ENCODE results near the gene CLDN4.
"Not testable (repeated sequence)": the region's sequence is repeated elsewhere in the genome, so short reads cannot be mapped to it uniquely, and the experiment has no call there.

The CLDN4 gene

GRCh38 chr7:73845701-73846195, 15.0 kb downstream of the CLDN4 start:
- H3K4me1 Mint-ChIP-seq (ENCODE audit: low read depth): peaks cover 40% of the 10 kb centered on the region
- not testable (repeated sequence) for H3K27ac Mint-ChIP-seq; H3K36me3 Mint-ChIP-seq (ENCODE audit: low read depth); H3K4me3 Mint-ChIP-seq; H3K9me3 Mint-ChIP-seq; H3K27me3 Mint-ChIP-seq

DNA sequence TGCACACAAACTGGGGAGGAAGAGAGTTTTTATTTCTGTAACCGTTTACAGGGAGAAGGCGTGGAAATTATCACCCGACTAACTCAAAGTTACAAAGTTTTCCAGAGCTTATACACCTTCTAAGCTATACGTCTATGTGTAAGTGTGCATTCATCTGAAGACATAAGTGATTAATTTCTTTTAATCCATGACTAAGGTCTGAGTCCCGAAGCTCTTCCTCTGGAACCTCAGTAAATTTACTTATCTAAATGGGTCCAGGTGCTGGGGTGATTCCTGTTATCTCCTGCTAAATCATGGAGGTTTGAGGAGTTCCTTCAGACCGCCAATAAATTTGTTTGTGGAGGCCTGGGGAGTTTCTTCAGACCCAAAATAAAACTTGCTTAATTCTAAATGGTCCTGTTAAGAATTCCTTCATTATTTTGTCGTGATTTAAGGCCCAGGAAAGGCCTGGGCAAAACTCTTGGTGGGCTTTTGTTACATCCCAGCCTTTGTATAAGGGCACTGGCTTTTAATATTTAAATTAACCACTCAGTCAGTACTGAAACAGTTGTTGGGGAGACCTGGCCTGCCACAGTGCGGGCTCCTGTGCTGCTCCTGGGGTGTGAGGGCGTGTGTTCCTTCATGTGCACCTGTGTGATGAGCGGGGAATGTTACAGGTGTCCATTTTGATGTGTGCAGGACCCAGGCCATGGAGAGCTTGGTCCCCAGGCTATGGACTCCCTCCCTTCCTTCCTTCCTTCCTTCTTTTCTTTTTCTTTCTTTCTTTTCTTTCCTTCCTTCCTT, 17.3 kb downstream of the CLDN4 start:
- Mint-ChIP-seq H3K27me3 (no peaks in the 10 kb centered on the region), H3K36me3 (ENCODE audit: low read depth) (no peaks in the 10 kb centered on the region), H3K4me3 (no peak overlapping the region), H3K4me1 (ENCODE audit: low read depth) (peaks cover 53% of the 10 kb centered on the region), H3K9me3 (no peaks in the 10 kb centered on the region), H3K27ac (no peak overlapping the region)

GRCh38 chr7:73850781-73851207, 20.0 kb downstream of the CLDN4 start:
- Mint-ChIP-seq H3K9me3 (no peaks in the 10 kb centered on the region), H3K36me3 (ENCODE audit: low read depth) (no peaks in the 10 kb centered on the region), H3K27me3 (peaks cover 16% of the 10 kb centered on the region), H3K4me1 (ENCODE audit: low read depth) (peaks cover 47% of the 10 kb centered on the region), H3K27ac (no peak overlapping the region), H3K4me3 (no peak overlapping the region)

DNA sequence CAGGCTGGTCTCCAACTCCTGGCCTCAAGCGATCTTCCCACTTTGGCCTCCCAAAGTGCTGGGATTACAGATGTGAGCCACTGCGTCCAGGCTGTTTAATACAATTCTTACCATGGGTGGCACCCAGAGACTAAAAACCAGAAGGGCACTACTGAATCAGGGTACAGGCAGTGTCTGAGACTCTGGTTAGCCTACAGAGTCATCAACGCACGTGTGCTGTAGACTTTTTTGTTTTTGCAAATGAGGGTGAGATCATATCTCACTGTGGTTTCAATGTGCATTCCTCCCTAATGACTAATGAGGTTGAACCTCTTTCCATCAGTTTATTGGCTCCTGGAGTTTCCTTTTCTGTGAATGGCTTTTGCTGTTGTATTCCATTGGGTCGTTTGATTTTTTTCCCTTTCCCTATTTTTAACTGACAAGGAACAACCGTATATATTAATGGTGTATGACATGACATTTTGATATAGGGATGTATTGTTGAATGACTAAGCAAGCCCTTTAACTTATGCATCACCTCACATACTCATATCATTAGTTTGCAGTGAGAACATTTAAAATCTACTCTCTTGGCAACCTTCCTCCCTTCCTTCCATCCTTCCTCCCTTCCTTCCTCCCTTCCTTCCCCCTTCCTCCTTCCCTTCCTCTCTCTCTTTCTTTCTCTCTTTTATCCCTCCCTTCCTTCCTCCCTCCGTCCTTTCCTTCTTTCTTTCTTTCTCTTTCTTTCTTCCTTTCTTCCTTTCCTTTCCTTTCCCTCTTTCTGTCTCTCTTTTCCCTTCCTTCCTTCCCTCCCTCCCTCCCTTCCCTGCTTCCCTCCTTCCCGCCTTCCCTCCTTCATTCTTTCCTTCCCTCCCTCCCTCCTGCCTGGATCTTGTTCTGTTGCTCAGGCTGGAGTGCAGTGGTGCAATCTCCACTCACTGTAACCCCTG, 20.9 kb downstream of the CLDN4 start:
- Mint-ChIP-seq H3K9me3 (no peaks in the 10 kb centered on the region), H3K4me3 (no peak overlapping the region), H3K36me3 (ENCODE audit: low read depth) (no peaks in the 10 kb centered on the region), H3K27me3 (peaks cover 18% of the 10 kb centered on the region), H3K27ac (peak overlapping the region; percentile 71), H3K4me1 (ENCODE audit: low read depth) (peaks cover 43% of the 10 kb centered on the region)

- no peak overlapping the region for H3K27ac Mint-ChIP-seq
- no peak overlapping the region for H3K4me3 Mint-ChIP-seq
- H3K4me1 Mint-ChIP-seq (ENCODE audit: low read depth): peaks cover 43% of the 10 kb centered on the region
- no peaks in the 10 kb centered on the region for H3K9me3 Mint-ChIP-seq
- no peaks in the 10 kb centered on the region for H3K36me3 Mint-ChIP-seq (ENCODE audit: low read depth)
- peaks cover 26% of the 10 kb centered on the region for H3K27me3 Mint-ChIP-seq
These were observed 21.7 kb downstream of the CLDN4 start for GRCh38 chr7:73852500-73852899.

- no peaks in the 10 kb centered on the region for H3K36me3 Mint-ChIP-seq (ENCODE audit: low read depth)
- no peak overlapping the region for H3K27ac Mint-ChIP-seq
These were observed 26.1 kb downstream of the CLDN4 start for GRCh38 chr7:73856941-73857340.

DNA sequence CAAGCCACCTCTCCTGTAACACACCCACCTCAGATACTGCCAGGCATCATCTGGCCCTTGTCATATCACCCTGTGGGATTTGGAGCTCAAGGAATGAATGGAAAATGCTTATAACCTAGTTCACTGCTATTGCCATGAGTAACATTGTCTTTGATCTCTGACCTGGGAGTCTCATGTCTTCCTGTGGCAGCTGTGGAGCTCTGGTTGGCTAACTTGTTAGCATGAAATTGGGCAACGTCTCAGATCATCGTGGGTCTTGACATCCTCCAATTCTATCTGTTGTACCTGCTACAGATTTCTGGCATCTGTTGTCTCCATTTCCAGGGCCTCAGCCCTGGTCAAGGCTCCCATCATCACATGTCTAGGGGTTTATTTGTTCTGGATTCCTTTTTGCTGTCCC, 28.0 kb downstream of the CLDN4 start:
- H3K4me1 Mint-ChIP-seq (ENCODE audit: low read depth): peaks cover 7% of the 10 kb centered on the region
- H3K27ac Mint-ChIP-seq: no peak overlapping the region
- H3K9me3 Mint-ChIP-seq: no peaks in the 10 kb centered on the region
- H3K27me3 Mint-ChIP-seq: peaks cover 27% of the 10 kb centered on the region
- H3K4me3 Mint-ChIP-seq: no peak overlapping the region
- no peaks in the 10 kb centered on the region for H3K36me3 Mint-ChIP-seq (ENCODE audit: low read depth)

More at GRCh38 chr7:73856941-73857340, 26.1 kb downstream of the CLDN4 start:
- Mint-ChIP-seq H3K4me3 (no peak overlapping the region), H3K27me3 (peaks cover 31% of the 10 kb centered on the region), H3K9me3 (no peaks in the 10 kb centered on the region), H3K4me1 (ENCODE audit: low read depth) (peaks cover 14% of the 10 kb centered on the region)

DNA sequence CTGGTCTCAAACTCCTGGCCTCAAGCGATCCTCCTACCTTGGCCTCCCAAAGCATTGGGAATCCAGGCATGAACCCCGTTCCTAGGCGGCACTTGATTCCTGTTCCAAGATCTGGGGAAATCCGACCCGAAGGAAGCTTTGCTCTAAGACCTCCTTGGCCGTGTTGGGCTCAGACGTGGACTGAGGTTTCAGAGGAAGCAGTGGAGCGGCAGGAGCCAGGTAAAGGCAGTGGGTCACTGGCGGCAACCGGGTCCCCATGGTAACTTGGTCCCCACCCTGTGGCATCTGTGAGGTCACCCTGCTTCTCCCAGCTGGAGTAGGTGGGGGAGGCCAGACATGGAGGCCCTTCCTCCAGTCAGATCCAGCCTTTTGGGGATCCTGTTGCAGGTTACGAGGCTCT, 30.1 kb downstream of the CLDN4 start, which contains the start of gene TMEM270:
TMEM270 (plus strand) TSS at position 301 of the 400 bp plus-strand sequence; CDS start at position 337, 36 bp downstream.
- Mint-ChIP-seq H3K9me3 (no peaks in the 10 kb centered on the region), H3K4me3 (no peak within 1 kb of the TSS), H3K27ac (no peak within 1 kb of the TSS), H3K36me3 (ENCODE audit: low read depth) (no peaks in the 10 kb centered on the region), H3K4me1 (ENCODE audit: low read depth) (no peaks in the 10 kb centered on the region), H3K27me3 (peaks cover 15% of the 10 kb centered on the region)

- H3K9me3 Mint-ChIP-seq: no peaks in the 10 kb centered on the region
- no peaks in the 10 kb centered on the region for H3K36me3 Mint-ChIP-seq (ENCODE audit: low read depth)
- no peak overlapping the region for H3K4me3 Mint-ChIP-seq
- no peaks in the 10 kb centered on the region for H3K4me1 Mint-ChIP-seq (ENCODE audit: low read depth)
- H3K27me3 Mint-ChIP-seq: peaks cover 15% of the 10 kb centered on the region
- H3K27ac Mint-ChIP-seq: no peak overlapping the region
These were observed 30.5 kb downstream of the CLDN4 start for GRCh38 chr7:73861305-73861704.

DNA sequence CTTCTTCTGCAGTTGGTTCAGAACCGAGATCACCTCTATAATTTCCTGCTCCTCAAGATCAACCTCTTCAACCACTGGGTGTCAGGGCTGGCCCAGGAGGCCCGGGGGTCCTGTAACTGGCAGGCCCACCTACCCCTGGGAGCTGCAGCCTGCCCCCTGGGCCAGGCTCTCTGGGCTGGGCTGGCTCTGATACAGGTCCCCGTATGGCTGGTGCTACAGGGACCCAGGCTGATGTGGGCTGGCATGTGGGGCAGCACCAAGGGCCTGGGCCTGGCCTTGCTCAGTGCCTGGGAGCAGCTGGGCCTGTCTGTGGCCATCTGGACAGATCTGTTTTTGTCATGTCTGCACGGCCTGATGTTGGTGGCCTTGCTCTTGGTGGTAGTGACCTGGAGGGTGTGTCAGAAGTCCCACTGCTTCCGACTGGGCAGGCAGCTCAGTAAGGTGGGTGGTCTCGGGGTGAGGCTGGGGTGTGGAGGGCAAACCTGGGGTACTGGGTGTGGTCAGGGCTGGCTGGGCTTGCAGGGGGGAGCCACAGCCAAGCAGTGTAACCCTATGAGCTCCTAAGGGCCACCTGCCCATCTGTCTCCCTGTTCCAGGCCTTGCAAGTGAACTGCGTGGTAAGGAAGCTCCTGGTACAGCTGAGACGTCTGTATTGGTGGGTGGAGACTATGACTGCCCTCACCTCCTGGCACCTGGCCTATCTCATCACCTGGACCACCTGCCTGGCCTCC, 34.4 kb downstream of the CLDN4 start:
- no peaks in the 10 kb centered on the region for H3K4me1 Mint-ChIP-seq (ENCODE audit: low read depth)
- H3K36me3 Mint-ChIP-seq (ENCODE audit: low read depth): no peaks in the 10 kb centered on the region
- no peak overlapping the region for H3K27ac Mint-ChIP-seq
- no peaks in the 10 kb centered on the region for H3K9me3 Mint-ChIP-seq
- H3K4me3 Mint-ChIP-seq: no peak overlapping the region
- H3K27me3 Mint-ChIP-seq: no peaks in the 10 kb centered on the region

DNA sequence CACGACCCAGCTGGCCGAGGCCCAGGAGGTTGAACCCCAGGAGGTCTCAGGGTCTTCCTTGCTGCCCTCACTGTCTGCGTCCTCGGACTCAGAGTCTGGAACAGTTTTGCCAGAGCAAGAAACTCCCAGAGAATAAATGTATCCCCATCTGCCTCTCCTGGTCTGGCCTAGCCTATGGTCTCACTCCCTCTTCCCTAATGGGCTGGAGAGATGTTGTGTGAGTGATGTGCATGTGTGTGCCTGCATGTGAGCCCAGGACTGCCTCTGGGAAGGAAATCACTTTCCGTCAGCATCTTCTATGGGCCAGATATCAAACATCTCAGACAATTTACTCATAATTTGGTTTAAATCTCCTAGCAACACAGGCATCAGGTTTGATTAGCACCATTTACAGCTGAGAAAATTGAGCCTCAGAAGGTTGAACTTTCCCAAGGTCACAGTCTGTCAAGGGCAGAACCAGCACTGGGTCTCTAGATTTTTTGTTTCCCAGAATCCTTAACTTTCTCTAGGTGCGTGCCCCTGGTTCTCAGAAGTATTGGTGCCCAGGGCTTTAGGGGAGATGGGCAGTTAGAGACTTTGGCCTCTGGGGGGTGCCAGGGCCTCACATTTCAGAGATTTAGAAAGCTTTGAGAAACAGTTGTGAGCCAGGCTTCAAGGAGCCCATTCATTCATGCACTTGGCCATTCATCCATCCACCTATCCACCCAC, 35.1 kb downstream of the CLDN4 start:
- Mint-ChIP-seq H3K4me3 (no peak overlapping the region), H3K4me1 (ENCODE audit: low read depth) (no peaks in the 10 kb centered on the region), H3K36me3 (ENCODE audit: low read depth) (no peaks in the 10 kb centered on the region), H3K27me3 (no peaks in the 10 kb centered on the region), H3K27ac (no peak overlapping the region), H3K9me3 (no peaks in the 10 kb centered on the region)

DNA sequence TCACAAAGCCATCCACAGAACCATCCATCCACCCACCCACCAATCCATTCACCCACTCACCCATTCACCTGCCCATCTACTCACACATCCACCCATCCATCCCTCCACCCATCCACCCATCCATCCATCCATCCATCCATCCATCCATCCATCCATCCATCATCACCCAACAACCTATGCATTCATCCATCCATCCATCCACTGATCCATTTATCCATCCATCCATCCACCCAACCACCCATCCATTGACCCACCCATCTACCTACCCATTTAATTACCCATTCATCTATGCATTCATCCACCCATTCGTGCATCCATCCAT, 35.6 kb downstream of the CLDN4 start:
- no peaks in the 10 kb centered on the region for H3K4me1 Mint-ChIP-seq (ENCODE audit: low read depth)
- no peaks in the 10 kb centered on the region for H3K27me3 Mint-ChIP-seq
- no peak overlapping the region for H3K4me3 Mint-ChIP-seq
- H3K36me3 Mint-ChIP-seq (ENCODE audit: low read depth): no peaks in the 10 kb centered on the region
- H3K27ac Mint-ChIP-seq: no peak overlapping the region
- H3K9me3 Mint-ChIP-seq: no peaks in the 10 kb centered on the region

DNA sequence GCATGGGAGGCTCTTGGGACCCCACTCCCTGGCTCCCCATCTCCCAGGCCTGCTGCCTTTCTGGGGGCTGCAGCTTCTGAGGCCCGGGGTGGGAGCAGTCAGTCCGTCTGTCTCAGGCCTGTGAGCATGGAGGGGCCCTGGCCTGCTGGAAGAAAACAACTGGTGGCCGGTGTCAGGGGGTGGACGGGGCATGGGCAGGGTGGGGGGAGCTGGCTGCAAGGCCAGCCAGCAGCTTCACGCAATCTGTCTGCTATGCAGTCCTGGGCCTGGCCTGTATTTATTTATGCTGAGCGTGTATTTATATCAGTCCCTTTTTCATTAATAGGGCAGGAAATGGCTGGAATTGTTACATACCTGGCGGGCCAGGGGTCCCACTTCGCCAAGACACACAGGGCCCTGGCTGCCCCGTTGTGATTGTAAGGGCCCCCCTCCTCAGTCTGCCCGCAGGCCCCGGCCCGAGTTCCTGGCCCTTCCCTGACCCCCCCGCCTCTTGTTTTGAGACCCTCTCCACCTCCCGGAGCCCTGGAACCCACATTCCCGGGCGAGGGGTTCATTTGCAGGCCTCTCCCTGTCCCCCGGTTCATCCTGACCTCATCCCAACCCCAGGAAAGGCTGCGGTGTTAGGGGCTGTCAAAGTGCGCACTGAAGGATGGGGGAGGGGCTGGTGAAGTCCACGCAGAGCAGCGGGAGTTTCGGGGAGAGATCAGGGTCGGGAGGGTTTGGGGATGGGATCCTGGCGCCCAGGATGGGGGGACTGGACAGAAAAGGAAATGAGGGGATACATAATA, 38.4 kb downstream of the CLDN4 start:
- Mint-ChIP-seq H3K4me3 (no peak overlapping the region), H3K9me3 (no peaks in the 10 kb centered on the region), H3K27me3 (no peaks in the 10 kb centered on the region), H3K36me3 (ENCODE audit: low read depth) (no peaks in the 10 kb centered on the region), H3K4me1 (ENCODE audit: low read depth) (no peaks in the 10 kb centered on the region), H3K27ac (no peak overlapping the region)

All from stimulated activated naive CD8-positive, alpha-beta T cell treated with anti-CD3 and anti-CD28 coated beads, Interleukin-15, Interleukin-2, amounts not matched to agents 100 ng/mL and 50 ng/mL, for 24 hours (primary cell).